Measurements from ENCODE around the gene BOD1L1.

BOD1L1 gene

GRCh38 chr4:13627606-13628311 is at the start of gene BOD1L1:
Gene BOD1L1, minus strand, starts transcription at chr4:13627725. Its CDS starts 138 bp downstream, at chr4:13627587.
- peak; percentile 86 for DNase-seq (ENCODE audit: low read depth)

- no peak for DNase-seq (ENCODE audit: low read depth)
Measured at GRCh38 chr4:13674971-13675370, 47.4 kb upstream of the BOD1L1 start.

GRCh38 chr4:13673167-13673566 is 45.6 kb upstream of the BOD1L1 start:
- DNase-seq (ENCODE audit: low read depth) = no peak

GRCh38 chr4:13670456-13671160 is 43.1 kb upstream of the BOD1L1 start:
- no peak for DNase-seq (ENCODE audit: low read depth)

- DNase-seq (ENCODE audit: low read depth) = no peak
Measured at GRCh38 chr4:13665701-13666660, 38.5 kb upstream of the BOD1L1 start.

- no peak for DNase-seq (ENCODE audit: low read depth)
Measured at GRCh38 chr4:13659341-13660070, 32.0 kb upstream of the BOD1L1 start.

- DNase-seq (ENCODE audit: low read depth) = peak; percentile 39
Measured at GRCh38 chr4:13656569-13657405, 29.3 kb upstream of the BOD1L1 start.

- peak; percentile 23 for DNase-seq (ENCODE audit: low read depth)
Measured at GRCh38 chr4:13654162-13654797, 26.8 kb upstream of the BOD1L1 start.

- no peak for DNase-seq (ENCODE audit: low read depth)
Measured at GRCh38 chr4:13653766-13654161, 26.2 kb upstream of the BOD1L1 start.

GRCh38 chr4:13647031-13647430 is 19.5 kb upstream of the BOD1L1 start:
- no peak for DNase-seq (ENCODE audit: low read depth)

- DNase-seq (ENCODE audit: low read depth) = no peak
Measured at GRCh38 chr4:13645075-13645474, 17.6 kb upstream of the BOD1L1 start.

GRCh38 chr4:13642170-13642950 is 14.8 kb upstream of the BOD1L1 start:
- DNase-seq (ENCODE audit: low read depth) = no peak

GRCh38 chr4:13641084-13641483 is 13.6 kb upstream of the BOD1L1 start:
- DNase-seq (ENCODE audit: low read depth) = no peak

GRCh38 chr4:13640149-13640940 is 12.8 kb upstream of the BOD1L1 start:
- no peak for DNase-seq (ENCODE audit: low read depth)

GRCh38 chr4:13635286-13635799 is 7.8 kb upstream of the BOD1L1 start:
- DNase-seq (ENCODE audit: low read depth) = no peak

GRCh38 chr4:13633671-13634070 is 6.1 kb upstream of the BOD1L1 start:
- DNase-seq (ENCODE audit: low read depth) = no peak

- DNase-seq (ENCODE audit: low read depth) = no peak
Measured at GRCh38 chr4:13627178-13627605, 333 bp downstream of the BOD1L1 start.

GRCh38 chr4:13626492-13627177 is 890 bp downstream of the BOD1L1 start:
- no peak for DNase-seq (ENCODE audit: low read depth)

Measured in GM04504 (cell line).